Choroid plexus epithelial cell (primary cell): ENCODE measurements around the gene EXOG.
"Not testable (repeated sequence)": the region's sequence is repeated elsewhere in the genome, so short reads cannot be mapped to it uniquely, and the experiment has no call there.

Experiments
- DNase-seq: peaks from one replicate; pipeline ENCODE4 v3.0.0-alpha.2; 2010; ENCODE audit warnings: low read depth
- H3K4me3 ChIP-seq: 2 replicates; pipeline ENCODE4 v1.5.1; 2011; ENCODE audit warnings: low read depth, mild to moderate bottlenecking, control low read depth, low read length, moderate library complexity
- TF ChIP-seq, protein P1 (sequence below): conservative IDR thresholded peaks from 2 replicates; pipeline ENCODE4 v1.5.1; 2011; ENCODE audit warnings: low read depth, mild to moderate bottlenecking, control low read depth, inconsistent platforms, low read length, moderate library complexity

Gene EXOG

DNA sequence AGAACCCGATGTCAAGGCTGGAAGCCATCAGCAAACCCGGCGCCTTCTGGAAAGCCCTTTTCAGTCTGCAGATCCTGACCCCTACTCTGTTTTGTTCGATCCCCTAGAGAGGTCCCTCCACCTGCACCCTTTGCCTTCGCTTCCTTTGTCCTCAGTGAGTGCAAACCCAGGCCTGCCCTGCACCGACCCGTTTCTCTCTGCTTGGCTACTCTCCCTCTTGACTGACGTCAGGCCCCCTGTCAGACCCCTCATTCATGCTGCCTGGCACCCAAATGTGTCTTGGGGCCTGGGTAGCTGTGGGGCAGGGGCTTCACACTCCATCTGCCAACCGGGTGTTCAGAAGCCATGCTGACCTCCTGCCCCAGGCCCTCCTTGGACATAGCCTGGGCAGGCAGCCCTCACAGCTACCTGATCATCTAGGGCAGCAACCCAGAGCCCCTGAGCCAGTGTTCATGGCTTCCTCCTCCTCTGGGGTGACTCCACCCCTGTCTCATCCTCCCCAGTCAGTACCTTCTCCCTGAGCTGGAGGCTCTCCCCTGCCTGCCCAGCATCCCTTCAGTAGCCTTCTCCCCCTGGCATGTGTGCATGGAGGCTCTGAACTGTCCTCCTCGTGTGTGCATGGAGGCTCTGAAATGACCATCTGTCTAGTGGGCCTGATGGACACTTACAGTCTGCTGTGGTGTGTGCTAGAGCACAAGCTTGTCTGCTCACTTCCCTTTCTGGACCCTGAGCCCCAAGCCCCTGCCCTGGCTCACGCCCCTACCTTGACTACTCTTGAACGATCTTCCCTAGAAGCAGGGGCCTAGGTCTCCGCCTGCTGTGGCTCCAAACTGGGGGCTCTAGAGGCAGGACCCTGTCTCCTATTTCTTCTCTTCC is 69.4 kb downstream of the EXOG start:
- H3K4me3 ChIP-seq: no peak overlapping the region
- TF ChIP-seq, protein P1, sequence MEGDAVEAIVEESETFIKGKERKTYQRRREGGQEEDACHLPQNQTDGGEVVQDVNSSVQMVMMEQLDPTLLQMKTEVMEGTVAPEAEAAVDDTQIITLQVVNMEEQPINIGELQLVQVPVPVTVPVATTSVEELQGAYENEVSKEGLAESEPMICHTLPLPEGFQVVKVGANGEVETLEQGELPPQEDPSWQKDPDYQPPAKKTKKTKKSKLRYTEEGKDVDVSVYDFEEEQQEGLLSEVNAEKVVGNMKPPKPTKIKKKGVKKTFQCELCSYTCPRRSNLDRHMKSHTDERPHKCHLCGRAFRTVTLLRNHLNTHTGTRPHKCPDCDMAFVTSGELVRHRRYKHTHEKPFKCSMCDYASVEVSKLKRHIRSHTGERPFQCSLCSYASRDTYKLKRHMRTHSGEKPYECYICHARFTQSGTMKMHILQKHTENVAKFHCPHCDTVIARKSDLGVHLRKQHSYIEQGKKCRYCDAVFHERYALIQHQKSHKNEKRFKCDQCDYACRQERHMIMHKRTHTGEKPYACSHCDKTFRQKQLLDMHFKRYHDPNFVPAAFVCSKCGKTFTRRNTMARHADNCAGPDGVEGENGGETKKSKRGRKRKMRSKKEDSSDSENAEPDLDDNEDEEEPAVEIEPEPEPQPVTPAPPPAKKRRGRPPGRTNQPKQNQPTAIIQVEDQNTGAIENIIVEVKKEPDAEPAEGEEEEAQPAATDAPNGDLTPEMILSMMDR: no peak
- no peak for DNase-seq

DNA sequence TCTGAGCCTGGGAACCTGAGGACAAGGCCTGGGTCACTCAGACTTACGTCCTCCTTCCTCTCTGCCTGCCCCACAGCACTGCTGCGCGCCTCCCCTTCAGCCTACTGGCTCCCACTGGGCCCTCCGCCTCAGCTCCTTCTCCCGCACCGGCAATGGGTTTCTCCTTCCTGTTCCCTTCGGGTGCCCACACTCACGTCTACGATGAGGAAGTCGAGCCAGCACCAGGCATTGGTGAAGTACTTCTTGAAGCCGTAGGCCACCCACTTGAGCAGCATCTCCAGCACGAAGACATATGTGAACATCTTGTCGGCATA is 70.0 kb downstream of the EXOG start:
- no peak overlapping the region for H3K4me3 ChIP-seq
- TF ChIP-seq, protein P1: no peak
- DNase-seq: no peak

DNA sequence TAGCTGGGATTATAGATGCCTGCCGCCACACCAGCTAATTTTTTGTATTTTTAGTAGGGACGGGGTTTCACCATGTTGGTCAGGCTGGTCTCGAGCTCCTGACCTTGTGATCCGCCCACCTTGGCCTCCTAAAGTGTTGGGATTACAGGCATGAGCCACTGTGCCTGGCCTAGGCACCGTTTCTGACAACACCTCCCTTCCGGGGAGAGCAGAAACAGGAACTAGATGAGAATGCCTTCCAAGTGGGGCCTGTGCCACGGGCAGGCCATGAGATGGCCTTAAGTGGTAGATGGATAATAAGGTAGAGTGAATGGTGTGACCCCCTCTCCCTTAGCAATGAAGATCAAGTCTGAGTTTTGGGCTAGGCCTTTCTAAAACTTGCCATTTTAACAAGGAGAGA is 70.7 kb downstream of the EXOG start:
- not testable (repeated sequence) for H3K4me3 ChIP-seq, DNase-seq

DNA sequence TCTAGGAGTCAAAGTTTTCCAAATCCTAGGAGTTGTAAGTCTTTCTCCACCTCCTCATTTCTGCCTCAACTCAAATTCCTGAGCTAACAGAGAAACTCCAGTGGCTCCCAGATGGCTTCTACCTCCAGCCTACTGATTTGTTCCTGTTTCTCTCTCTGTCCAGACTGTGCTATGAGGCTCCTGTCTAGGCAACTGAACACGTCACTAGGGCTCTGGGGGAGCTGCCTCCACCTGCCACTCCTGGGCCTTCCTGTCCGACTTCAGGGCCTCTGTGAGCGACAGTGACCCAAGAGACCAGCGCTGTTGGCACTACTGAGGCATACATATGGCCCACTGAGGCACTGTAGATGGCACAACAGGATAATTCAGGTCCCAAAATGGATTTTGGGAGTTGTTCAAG is 71.4 kb downstream of the EXOG start:
- TF ChIP-seq, protein P1: no peak
- no peak overlapping the region for H3K4me3 ChIP-seq
- DNase-seq: no peak

DNA sequence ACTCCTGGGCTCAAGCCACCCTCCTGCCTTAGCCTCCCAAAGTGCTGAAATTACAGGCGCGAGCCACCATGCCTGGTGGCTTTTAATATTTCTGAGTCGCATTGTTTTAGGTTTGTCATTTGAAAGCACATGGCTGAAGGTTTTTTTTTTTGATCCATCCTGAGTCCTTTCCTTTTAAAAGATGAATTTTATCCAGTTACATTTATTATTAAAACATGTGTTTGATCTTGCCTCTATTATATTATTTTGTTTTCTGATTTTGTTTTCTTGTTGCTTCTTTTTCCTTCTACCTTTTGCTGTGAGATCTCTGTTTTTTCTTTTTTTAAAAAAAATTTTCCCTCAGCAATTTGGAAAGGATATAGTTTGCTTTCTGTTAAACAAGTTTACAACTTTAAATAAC is 77.0 kb downstream of the EXOG start:
- no peak for DNase-seq
- TF ChIP-seq, protein P1: no peak
- H3K4me3 ChIP-seq: no peak overlapping the region

DNA sequence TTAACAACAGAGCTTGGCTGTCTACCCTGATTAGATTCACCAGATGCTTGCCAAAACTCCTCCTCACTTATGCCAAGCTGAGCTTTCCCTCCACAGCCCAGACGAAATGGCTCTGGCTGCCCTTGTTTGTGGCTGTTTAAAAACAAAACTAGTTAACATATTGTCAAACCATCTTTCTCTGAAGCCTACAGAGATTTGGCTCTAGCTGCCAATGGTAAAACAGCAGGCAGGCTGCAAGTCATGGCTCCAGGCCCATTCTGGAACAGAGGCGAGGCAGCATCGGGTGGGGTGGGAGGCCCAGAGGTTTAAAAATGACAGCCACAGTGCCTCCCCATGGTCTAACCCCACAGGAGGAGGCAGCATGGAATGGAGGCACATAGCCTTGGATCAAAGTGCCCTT is 77.4 kb downstream of the EXOG start:
- TF ChIP-seq, protein P1: no peak
- no peak overlapping the region for H3K4me3 ChIP-seq
- DNase-seq: no peak

DNA sequence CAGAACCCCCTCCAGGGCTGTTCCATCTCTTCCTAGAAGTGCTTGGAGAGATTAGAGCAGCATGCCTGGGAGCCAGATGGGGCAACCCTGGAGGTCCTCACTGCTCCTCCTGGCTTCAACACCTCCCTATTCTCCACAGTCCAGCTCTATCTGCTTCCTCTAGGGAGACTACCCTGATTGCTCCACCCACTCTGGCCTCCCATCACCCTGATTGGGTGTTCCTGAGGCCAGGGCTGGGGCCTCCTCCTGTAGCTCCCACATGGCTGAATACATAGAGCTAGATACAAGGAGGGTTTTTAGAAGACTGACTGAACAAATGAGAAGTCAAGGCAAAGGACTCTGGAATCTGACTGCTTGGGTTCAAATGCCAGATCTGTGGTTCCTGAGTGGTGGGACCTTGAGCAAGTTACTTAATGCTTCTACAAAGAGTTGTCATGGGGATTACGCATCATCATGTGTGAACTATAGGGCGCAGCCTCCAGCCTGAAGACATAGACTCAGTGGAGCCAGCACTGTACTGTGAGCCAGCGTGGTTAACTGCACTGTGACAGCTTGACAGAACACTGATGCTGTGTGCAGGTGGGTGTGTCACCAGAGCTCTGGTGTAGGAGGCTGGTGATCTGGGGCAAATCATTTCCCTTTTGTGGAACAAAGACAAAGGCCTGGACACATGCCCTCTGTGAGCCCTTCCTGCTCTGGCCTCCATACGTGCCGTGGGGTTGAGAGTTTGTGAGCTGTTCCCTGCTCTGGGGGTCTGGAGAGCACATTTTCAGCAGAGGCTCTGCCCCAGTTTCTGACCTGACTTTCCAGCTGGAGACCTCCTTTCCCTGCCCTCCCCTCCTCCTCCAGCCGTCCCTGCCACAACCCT is 78.5 kb downstream of the EXOG start:
- no peak for DNase-seq
- TF ChIP-seq, protein P1: no peak
- no peak overlapping the region for H3K4me3 ChIP-seq
